Left hindlimb (tissue), 1 donor: ENCODE data around the gene BABAM2.

Experiments
- DNase-seq: peaks from one replicate; pipeline ENCODE4 v3.0.0-alpha.2; 2018

BABAM2 gene

DNA sequence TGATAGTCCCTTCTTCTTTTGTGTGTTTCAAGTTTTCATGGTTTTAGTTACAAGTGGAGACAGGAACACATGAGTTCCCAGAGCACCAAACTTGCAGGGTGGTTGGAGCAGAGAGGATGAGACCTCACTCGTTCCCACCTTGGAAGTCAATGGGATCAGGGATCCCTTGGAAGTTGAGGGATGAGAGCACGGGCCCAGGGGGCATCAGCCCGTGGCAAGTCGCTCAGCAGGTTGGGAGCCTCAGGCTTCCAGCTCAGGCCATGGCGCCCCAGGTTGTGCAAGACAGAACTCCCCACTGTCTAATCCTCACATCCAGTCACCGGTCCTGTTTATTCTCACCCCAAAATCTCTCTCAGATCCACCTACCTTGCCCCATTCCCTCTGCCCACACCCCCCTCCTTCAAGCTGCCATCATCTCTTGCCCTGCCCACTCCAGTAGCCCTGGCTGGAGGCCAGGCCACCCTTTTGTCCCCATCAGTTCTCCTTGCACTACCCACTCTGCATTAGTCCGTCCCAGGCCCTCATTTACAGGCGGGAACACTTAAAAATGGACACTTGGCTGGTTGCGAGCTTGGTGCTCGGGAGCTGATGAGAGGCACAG is 464.5 kb downstream of the BABAM2 start:
- no peak for DNase-seq

DNA sequence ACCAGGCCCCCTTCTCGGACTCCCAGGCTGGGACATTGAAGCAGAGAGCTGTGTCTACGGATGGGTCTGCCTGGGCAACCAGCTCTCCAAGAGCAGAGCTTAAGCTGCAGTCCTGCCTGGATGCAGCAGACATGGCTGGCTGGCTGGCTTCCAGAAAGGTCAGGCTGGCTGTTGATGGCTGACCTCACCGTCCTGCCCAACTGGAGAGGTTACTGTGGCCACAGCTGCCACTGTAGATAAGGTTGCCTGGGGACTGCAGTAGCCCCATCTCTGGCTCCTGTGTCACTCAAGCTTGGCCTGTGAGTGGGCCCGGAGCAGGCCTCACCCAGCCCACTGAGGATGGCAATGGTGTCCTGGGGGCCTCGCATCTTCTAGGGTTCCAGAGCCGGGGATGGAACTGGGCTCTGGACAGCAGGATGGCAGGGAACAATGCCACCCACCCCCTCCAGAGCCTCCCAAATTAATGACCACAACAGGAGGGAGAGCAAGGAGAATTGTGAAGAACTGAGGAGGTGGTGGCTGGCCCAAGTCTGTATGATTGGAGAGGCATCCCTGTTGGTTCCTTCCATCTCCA is 465.1 kb downstream of the BABAM2 start:
- peak; percentile 48 for DNase-seq

DNA sequence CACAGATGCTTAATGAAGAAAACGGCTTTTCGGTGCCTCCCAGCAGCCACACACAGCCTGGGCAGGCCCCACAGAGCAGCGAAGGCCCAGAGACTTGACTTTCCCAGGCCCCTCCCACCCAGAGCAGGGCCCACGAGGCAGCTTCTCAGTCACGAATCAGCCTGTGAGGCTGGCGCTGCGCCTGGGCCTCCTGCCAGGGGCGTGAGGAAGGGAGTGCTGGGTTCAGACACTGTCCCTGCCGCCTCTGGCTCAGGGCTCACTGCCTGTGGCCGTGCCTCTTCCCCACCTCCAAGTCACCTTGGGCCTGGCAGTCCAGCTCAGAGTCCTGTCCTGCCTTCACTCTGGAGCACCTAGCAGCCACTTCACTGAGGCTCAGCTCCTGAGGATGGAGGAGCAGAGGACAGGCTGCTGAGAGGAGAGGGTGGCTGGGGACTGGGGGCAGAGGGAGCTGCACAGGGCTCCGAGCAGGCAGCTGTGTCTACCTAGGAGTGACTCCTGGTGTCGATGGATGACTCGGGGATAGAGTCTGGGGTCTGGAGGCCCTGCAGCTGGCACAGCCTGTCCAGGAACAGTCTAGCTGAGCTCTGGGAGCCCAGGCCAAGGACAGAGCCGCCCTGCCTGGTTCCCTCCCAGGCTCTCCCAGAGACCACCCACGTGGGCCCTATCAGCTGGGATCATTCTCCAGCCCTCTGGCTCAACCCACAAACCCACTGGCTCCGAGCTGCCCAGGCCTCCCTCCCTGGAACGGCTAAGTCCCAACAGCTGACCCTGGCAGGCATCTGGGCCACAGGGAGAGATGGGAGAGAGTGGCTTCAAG is 465.8 kb downstream of the BABAM2 start:
- DNase-seq: peak; percentile 91

DNA sequence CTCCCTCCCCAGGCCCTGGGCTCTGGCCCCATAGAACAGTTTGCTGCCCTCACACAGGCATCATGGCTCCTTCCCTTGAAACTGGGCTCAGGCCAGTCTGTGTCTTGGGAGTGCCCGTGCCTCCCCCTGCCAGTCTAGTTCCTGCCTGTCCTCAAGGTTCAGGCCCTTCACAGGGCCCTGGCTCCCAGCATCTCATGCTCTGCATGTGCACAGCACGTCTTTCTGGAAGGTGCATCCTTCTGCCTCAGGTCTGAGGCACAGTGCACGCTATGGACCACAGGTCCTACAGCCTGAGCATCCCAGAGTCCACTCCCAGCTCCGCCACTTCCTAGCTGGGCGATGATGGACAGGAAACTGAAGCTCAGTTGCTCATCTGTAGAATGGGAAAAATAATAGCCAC is 466.5 kb downstream of the BABAM2 start:
- DNase-seq: no peak

DNA sequence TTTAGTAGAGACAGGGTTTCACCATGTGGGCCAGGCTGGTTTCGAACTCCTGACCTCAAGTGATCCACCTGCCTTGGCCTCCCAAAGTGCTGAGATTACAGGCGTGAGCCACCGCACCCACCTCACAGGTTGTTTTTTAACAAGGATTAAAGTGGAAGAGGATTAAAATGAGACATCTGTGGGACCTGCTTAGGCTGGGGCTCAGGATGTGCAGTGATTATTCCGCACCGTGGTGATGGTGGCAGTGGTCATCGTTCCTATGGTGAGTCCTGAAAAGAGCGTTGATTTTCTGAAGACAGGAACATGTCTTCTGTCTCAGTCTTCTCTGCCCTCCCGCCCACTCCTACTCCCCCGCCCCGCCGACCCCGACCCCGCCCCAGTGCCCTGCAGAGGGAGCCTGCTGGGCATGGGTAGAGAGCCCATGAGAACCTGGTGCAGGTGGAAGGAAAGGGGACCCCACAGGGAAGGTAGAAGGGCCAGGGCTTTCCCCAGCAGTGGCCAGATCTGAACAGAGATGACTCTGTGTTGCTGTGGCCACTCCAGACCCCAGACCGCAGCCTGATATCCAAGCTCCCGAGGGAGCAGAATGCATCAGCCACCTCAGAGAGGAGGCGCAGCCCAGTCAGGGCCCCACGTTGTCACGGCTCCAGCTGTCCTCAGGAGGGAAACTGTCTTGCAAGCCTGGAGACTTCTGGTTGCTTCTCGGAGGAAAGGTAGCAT is 467.6 kb downstream of the BABAM2 start:
- DNase-seq: no peak

DNA sequence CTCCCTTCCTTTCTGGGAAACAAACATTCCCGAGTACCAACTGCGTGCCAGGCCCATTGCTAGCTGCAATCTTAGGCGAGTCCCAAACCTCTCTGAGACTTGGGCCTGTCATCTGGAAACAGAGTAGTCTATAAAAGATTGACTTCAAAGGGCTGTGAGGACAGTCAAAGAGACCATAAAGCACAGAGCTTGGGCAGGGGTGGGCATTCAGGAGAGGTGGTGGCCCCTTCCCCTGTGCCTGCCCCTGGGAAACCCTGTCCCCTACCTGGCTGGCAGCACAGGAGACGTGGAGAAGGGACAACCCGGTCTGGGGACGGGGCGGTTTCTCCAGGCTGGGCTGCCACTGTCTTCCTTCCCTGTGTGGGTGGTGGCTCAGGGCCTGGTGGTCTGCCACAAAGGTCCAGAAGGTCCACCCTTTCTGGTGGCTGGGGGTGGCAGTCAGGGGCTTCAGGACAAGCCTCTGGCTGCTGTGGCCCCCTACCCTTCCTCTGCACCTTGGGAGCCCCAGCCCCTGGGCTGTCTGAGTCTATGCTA is 468.2 kb downstream of the BABAM2 start:
- no peak for DNase-seq

DNA sequence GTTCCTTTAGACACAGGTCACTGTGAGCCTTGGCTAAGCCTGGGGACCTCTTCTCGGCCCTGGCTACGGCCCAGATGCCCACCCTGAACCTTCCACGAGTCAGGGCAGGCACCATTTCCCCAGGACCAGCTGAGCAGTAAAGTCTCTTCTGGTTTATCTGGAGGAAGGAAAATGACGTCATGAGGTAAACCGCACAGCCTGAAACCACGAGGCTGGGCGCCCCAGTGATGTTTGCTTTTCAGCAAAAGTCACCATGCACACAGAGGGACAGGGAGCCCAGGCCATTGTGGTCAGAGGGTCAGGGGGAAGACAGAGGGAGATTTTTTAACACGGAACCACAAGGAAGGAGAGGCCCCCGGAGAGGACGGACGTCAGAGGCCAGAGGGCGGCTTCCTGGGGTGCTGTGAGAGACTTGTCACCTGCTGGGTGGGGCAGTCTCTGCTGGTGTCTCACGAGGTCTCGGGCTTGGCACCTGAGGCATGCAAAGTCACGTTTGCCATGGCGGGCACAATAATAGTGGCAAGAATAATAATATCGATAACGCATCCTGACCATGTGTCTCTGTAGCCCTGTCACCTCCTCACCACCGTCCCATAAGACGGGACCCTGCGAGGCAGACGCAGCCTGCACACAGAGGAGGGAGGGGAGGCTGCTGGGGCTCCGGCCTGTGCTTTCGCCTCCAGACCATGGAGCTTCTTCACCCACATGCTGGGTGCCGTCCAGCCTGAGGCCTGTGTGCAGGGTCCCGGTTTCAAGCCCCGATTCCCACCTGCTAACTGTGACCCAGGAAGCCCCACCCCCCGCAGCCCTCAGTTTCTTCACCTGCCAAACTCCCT is 468.9 kb downstream of the BABAM2 start:
- DNase-seq: peak; percentile 63

DNA sequence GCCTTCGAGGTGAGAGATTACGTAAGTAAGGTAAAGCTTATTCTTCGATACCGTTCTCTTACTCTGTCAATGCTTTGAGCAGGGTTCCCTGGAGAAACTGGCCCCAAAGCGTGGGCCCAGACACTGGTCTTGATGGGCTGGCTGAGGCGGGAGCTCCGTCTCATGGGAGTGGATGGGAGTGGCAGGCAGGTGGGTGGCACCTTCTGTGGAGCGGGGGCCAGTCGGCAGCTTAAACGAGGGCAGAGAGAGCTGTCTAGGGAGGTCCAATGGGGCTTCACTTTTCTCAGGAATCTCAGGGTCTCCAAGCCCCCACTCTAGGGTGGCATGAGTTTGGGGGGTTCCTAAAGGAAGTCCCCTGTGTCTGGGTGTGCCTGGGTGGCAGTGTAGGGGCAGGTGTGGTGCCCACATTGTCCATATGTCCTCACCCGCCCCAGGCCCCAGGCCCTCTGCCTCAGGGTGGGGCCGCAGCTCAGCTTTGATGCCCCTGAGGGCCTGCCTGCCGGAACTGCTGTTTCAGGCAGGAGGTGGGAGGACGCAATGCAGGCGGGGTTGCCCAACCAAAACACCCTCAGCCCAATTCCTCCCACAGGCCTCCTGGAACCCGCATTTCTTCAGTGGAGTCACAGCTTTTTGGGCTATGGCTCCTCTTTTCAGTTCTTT is 469.7 kb downstream of the BABAM2 start:
- no peak for DNase-seq

DNA sequence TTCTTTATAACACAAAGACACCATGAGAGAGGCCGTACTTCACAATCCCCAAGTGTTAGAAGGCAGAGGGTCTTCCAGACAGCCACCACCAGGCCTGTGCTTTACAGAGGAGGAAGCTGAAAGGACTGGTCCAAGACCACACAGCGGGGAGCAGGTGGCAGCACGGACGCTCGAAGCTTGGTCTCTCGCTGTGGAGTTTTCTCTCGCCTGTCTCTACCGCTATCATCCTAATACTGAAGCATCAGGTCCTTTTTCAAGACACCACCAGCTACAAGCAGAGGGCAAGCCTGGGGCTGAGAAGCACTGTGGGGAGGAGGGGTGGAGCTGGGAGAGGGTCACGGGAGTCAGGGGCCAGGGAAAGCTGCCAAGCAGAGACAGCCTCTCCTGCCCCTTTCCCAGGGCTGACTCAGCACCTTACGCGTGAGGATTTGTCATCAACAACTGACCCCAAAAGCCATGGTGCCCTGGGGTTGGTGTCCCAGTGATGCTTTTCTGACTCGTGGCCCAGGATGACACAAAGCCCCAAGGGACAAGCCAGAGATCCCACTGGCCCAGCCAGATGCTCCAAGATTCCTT is 470.3 kb downstream of the BABAM2 start:
- DNase-seq: no peak

DNA sequence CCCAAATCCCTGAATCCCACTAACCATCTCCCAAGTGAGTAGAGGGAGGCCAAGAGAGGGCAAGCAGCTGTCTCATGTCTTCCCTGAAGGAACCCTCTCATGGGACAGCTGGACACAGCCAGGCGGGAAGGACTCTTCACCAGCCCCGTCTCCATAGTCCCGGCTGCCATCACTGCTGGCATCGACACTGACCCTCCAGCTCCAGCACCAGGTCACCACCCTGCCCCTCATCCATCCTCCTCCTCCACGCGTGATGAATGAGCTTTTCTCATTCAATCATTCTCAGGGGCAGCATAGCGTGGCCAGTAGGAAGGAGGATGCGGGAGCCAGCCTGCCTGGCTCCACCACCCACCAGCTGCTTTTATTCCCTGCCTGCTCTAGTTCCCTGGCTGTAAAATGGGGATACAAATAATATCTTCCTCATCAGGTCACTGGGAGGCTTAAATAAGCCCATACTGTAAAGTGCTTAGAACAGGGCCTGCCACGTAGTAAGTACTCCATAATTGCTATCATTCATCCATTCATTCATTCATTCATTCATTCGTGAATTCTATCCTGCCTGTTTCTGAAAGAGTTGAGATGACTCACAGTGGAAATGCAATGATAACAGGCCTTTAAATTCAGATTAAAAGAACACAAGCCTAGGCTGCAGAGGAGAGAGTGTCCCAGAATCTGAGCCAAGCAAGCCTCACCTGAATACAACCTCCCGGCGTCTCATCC is 471.6 kb downstream of the BABAM2 start:
- DNase-seq: no peak

DNA sequence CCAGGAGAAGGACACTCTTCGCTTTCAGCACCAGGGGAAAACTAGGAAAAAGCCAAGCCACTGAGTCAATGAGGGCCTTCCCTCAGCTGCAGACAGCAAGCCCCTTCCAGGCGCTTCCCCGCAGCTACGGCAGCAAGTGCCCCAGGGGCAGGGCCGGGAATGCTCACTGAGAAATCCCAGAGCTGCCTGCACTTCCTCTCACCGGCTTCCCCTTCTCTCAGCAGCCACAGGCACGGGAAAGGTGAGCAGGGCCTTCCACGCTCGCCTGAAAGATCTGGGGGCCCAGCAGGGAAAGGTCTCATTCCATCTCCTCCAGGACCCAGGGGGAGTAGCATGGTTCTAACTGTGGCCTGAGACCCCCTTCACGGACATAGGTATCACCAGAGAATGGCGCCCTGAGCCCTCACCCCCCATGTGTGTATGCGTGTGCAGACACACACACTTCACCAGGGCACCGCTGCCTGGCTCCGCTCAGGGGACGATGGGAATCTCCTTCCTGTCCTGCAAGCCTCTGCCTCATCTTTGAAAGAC is 472.5 kb downstream of the BABAM2 start:
- DNase-seq: no peak

DNA sequence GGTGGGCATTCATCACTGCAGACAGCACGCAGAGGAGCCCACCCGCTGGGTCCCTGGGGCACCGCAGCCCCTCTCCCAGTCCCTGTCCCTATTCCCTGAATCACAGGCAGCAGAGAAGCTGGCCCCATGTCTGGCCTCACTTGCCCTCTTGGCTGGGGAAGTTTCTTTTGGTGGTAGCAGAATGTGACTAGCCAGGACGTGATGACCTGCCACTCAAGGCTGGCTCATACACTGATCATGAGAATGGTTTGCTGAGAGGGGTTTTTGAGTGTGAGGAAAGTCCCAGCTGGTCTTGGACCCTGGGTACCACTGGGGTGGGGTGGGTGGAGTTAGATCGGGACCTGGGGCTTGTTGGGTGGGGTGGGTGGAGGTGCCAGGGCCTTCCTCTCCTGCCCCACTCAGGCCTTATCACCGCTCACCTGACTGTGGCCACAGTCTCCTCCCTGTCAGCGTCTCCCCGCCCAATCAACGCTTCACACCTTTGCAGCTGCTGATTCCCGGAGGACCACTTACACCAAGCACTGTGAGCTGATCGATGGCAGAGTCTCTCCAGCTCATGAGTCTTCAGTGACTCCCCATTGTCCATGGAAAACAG is 473.3 kb downstream of the BABAM2 start:
- no peak for DNase-seq

DNA sequence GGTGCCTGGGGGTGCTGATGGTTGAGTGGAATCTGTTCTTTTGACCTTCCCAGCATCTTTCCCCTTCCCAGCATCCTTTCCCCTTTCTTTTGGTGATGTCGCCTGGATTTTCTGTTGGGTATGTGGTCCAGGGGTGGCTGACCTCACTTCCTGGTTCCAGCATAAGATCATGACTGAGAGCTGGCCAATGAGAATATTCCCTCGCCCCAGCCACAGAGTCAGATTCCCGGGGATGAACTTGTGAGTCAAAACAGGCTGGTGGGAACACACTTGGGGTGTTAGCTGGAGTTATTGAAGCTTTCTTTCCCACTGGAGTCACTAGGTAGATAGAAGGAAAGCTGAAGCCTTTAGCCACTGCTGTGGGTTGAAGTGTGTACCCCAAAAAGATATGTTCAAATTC is 474.1 kb downstream of the BABAM2 start:
- DNase-seq: no peak

DNA sequence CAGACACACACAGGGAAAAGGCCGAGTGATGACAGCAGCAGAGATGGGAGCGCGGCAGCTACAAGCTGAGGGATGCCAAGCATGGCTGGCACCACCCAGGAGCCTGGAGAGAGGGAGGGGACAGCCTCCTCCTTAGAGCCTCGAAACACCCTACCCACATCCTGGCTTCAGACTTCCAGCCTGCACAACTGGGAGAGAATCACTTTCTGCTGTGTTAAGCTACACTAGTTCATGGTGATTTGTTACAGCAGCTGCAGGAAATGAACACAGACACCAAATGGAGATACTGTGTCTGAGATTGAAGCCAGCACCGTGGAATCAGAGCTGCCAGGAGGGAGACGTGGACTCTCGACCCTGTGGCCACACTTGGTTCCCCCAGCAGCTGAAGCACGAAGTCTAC is 474.6 kb downstream of the BABAM2 start:
- no peak for DNase-seq

DNA sequence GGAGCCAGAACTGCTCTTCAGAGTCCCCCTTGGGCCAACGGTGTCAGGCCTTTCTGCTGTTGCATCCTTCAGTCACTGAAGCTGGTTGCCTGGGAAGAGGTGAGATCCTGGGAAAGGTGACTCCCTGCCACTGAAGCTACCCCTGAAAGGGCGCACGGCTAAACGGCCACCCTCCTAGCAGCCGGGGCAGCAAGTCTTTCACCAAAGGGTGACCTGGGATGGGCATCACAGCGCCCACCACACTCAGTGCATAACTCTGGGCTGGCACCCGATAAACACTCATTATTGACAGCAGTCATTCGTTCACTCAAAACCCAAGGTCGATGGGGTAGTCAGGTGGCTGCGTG is 475.6 kb downstream of the BABAM2 start:
- DNase-seq: no peak

DNA sequence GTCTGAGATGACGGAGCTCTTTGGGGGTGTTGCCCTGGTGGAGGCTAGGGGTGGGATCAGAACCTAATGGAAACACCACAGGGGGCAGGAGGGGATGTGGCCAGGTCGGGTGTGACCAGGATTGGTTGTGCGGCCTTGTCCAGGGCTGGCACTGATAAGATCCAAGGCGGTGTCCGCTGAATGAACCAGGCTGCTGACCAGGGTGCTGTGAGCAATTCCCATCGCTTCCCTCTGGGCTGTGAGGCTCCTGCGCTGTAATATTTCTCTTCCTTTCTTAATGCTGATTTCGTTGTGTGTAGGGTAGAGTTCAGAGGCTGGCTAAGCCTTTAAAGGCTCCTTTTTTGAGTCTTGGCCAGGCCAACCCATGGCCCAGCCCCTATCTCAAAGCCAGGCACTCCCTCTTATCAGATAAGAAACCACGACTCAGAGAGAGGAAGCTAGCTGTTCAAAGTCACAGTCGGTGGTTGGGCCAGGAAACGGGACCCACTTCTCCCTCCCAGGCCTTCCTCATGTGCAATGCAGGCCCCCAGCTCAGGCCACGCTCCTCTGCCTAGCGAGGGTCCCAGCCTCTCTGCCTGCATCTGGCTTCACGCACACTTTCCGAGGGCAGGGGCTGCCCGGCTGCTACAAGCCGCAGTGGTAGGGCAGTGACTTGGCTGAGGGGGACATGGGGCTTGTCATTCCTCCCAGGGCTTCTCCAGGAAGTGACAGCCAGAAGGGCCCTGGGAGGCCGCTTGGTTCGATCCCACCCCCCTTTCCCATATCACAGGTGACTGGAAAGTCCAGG is 476.2 kb downstream of the BABAM2 start:
- no peak for DNase-seq

DNA sequence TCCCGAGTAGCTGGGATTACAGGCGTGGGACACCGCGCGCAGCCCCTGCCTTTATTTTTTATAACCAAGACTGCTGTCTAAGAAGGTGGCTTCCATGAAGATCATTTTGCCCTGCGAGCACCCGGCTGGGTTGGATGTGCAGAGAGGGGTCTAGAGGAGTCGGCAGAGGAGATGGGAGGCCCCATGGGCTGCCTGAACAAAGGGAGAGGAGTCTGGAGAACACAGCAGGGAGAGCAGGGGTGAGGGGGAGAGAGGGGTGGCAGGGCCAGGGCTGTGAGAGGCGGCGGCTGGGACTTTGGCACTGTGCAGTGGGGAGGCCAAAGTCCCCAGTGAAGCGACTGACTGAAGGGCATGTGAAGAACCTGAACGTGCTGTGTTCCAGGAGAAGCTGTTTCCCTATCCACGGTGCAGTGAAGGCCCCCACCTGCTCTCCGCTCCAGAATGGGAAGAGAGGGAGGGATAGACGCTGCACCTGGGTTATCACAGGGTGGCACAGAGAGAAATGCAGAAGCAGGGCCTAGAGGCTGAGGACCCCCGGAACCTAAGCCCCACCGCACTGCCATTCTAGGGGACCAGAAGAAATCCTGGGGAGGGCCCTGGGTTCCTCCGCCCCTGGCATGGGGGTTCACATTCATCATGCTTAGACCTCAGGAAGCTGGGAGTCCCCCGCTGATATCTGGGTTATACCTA is 477.3 kb downstream of the BABAM2 start:
- no peak for DNase-seq

DNA sequence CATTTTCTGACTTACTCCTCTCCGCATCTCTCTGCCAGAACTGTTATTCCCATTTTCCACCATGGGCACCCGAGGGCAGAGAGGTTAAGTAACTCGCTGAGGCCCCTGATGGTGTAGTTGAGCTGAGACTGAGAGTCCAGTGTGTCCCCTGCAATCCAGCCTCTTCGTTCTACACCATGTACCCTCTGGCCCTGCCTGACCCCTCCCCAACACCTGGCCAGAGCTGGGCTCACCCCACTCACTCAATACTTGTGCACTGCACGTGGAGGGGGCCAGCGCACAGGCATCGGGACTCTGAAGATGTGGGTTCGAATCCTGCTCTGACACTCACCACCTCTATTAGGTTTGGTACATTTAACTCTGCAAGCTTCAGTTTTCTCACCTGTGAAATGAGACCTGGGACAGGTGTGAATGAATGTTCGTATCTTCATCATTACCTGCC is 477.8 kb downstream of the BABAM2 start:
- no peak for DNase-seq

DNA sequence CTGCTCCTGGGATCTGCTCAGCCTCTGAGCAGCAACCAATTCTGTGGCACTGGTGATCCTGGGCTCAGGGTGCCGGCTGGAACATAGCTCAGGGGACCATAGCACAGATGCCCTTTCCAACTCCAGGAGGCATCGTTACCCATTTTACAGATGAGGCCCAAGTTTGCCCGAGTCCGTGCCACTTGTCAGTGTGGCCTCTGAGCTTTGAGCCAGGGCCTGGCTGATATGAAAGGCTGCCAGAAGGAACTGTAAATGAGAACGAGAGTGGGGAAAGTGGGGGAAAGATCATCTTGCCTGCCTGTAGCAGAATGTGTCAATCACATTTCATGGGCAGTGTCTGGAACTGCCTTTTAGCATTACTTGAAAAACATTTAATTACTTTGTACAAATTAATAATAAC is 478.8 kb downstream of the BABAM2 start:
- no peak for DNase-seq
